Left lung (tissue), 10 donors: ENCODE data around the gene STRC. TPM values are rescaled to one million over a fixed set of nuclear protein-coding genes. Genes with fewer than 3 reads are reported as not detected.
"Not testable (repeated sequence)": the region's sequence is repeated elsewhere in the genome, so short reads cannot be mapped to it uniquely, and the experiment has no call there.

Experiments
- ATAC-seq: fragments of 200-7000 bp; cut with Tn5 transposase; one replicate; pipeline ENCODE4 v1.9.1; 2020; ENCODE audit warnings: moderate library complexity
- DNase-seq, 4 donors: peaks; one replicate each; pipeline ENCODE4 v3.0.0-alpha.2; 2013 to 2020
- H3K27ac ChIP-seq, 2 donors: fragments of 200-600 bp; sonication (generic) in 1 of 2; one replicate each; pipeline versions ENCODE4 v1.5.0 to v1.8.0; 2020 to 2021
- H3K27me3 ChIP-seq, 2 donors: fragments of 200-600 bp; sonication (generic) in 1 of 2; one replicate each; pipeline versions ENCODE4 v1.5.0 to v1.8.0; 2020 to 2021
- H3K36me3 ChIP-seq, 2 donors: fragments of 200-600 bp; sonication (generic) in 1 of 2; one replicate each; pipeline versions ENCODE4 v1.5.0 to v1.8.0; 2020 to 2021
- H3K4me1 ChIP-seq, 2 donors: fragments of 200-600 bp; one replicate each; pipeline ENCODE4 v1.8.0; 2021
- H3K4me3 ChIP-seq, 2 donors: fragments of 200-600 bp; sonication (generic) in 1 of 2; one replicate each; pipeline versions ENCODE4 v1.5.0 to v1.8.0; 2020 to 2021; ENCODE audit warnings: mild to moderate bottlenecking in 1 of 2
- H3K9me3 ChIP-seq, 2 donors: fragments of 200-600 bp; sonication (generic) in 1 of 2; one replicate each; pipeline versions ENCODE4 v1.5.0 to v1.8.0; 2020 to 2021
- intact Hi-C, 2 donors: fragments of 100-400 bp; cut with DNase I; formaldehyde crosslinking; loops; one replicate each; pipeline versions ENCODE4 v1.11.2 to v1.14.2; 2022
- polyA plus RNA-seq, 6 donors: library from polyadenylated mRNA; unstranded; fragments of 120-200 nt; gene quantifications; one replicate each; pipeline ENCODE4 v1.2.1, GENCODE V29; 2013; ENCODE audit not compliant: insufficient read length in 6 of 6
- total RNA-seq, 2 donors: library from RNA; stranded (reverse); fragmentation: NEBNext Ultra II Directional; extraction: Animal tissue kit (Norgen Biotek cat#: 25700); gene quantifications; one replicate each; pipeline ENCODE4 v1.2.1, GENCODE V29; 2021
- TF ChIP-seq, protein P1 (sequence below), 2 donors: fragments of 200-600 bp; sonication (generic) in 1 of 2; IDR thresholded peaks; one replicate each; pipeline versions ENCODE4 v1.5.0 to v1.8.0; 2021; ENCODE audit warnings: antibody characterized with exemption in 2 of 2
- donor health status: DM: no; HTN: yes; CAD: no.
- donor health status: DM: no; HTN: no; CAD: no.

The STRC gene
- total and polyA plus RNA-seq, 8 donors: 0.15 to 1.3 (median 0.73) TPM

DNA sequence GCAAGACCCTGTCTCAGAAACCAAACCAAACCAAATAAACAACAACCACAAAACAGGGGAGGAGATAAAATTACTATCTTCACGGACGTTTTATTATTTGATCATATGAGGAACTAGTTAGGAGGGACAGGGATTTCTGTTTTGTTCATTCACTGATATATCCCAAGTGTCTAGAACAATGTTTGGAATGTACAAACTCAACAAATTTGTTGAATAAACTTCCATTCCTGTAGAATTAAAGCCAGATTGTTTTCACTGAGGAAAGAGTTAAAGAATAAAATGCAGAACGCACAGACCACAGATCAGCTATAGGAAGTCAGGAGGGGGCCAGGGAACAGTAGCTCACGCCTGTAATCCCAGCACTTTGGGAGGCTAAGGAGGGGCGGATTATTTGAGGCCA lies 6.5 kb upstream of the STRC start:
- Histone ChIP-seq H3K9me3 (no peaks in the 10 kb centered on the region), H3K27me3 (peaks cover 0 to 23% of the 10 kb centered on the region in 2 donors), H3K27ac (no peak overlapping the region), H3K4me3 (no peak overlapping the region), H3K4me1 (no peaks in the 10 kb centered on the region), H3K36me3 (no peaks in the 10 kb centered on the region)
- TF ChIP-seq, protein P1, sequence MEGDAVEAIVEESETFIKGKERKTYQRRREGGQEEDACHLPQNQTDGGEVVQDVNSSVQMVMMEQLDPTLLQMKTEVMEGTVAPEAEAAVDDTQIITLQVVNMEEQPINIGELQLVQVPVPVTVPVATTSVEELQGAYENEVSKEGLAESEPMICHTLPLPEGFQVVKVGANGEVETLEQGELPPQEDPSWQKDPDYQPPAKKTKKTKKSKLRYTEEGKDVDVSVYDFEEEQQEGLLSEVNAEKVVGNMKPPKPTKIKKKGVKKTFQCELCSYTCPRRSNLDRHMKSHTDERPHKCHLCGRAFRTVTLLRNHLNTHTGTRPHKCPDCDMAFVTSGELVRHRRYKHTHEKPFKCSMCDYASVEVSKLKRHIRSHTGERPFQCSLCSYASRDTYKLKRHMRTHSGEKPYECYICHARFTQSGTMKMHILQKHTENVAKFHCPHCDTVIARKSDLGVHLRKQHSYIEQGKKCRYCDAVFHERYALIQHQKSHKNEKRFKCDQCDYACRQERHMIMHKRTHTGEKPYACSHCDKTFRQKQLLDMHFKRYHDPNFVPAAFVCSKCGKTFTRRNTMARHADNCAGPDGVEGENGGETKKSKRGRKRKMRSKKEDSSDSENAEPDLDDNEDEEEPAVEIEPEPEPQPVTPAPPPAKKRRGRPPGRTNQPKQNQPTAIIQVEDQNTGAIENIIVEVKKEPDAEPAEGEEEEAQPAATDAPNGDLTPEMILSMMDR (IDR thresholded peaks at IDR 0.05): no peak
- ATAC-seq (no peak), DNase-seq (no peak)
- intact Hi-C loops: no loop called here

DNA sequence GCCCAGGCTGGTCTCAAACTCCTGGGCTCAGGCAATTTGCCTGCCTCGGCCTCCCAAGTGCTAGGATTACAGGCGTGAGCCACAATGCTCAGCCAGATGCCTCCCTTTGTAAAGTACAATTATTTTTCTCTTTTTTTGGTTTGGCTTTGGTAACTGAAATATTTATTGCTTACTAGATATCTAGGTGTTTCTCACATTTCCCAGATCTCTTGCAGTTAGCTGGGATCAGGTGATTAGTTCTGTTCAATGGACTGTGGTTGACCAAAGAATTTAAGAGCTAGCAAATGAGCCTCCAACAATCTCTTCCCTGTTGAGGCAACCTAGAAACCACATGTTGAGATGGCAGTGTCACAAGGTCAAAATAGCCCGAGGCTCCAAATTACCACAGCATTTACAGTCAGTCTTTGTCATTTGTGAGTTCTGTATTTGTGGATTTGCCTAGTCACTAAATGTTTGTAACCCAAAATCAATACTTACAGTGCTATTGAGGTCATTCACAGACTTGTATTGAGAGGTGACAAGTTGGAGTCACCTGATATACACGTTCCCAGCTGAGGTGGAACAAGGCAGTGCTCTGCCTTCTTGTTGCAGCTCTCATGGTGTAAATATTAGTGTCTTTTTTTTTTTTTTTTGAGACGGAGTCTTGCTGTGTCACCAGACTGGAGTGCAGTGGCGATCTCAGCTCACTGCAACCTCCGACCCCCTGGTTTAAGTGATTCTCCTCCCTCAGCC lies 3.6 kb upstream of the STRC start:
- H3K4me3 ChIP-seq, H3K27ac ChIP-seq, H3K36me3 ChIP-seq, H3K9me3 ChIP-seq, H3K4me1 ChIP-seq, ATAC-seq, DNase-seq, intact Hi-C loops: not testable (repeated sequence)
- peaks cover 0 to 31% of the 10 kb centered on the region in 2 donors for H3K27me3 ChIP-seq

DNA sequence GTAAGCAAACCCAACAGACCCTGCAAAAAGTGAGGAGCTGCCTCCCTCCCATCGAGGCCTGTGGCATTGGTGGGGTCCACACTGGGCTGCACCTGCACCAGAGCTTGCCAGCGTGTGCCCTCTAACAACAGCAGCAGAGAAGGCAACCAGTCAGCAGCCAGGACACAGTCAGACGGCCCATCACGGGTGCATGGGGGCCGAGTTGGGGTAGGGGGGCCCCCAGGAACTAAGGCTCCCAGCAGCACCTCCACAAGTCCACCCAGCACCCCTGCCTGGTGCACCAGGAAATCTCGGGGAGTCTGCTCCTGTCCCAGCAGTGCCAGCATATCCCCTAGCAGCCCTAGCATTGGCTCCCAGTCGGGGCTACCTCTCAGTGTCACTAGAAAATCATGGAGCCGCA lies 850 bp downstream of the STRC start:
- DNase-seq, H3K9me3 ChIP-seq, ATAC-seq, H3K4me3 ChIP-seq, H3K4me1 ChIP-seq, intact Hi-C loops, H3K27me3 ChIP-seq, H3K36me3 ChIP-seq, H3K27ac ChIP-seq: not testable (repeated sequence)

DNA sequence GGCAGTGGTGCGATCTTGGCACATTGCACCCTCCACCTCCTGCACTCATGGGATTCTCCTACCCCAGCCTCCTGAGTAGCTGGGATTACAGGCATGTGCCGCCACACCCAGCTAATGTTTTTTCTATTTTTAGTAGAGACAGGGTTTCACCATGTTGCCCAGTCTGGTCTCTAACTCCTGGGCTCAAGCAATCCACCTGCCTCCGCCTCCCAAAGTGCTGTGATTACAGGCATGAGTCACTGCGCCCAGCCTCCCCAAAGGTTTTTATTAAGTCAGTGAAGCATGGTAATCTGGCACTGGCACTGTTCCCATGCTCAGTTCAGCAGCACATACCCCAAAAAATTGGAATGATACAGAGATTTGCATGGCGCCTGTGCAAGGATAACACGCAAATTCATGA lies 16.4 kb downstream of the STRC start:
- DNase-seq, H3K27ac ChIP-seq, H3K4me3 ChIP-seq, H3K4me1 ChIP-seq, intact Hi-C loops, H3K36me3 ChIP-seq, H3K9me3 ChIP-seq, ATAC-seq: not testable (repeated sequence)
- H3K27me3 ChIP-seq: peaks cover 0 to 16% of the 10 kb centered on the region in 2 donors

DNA sequence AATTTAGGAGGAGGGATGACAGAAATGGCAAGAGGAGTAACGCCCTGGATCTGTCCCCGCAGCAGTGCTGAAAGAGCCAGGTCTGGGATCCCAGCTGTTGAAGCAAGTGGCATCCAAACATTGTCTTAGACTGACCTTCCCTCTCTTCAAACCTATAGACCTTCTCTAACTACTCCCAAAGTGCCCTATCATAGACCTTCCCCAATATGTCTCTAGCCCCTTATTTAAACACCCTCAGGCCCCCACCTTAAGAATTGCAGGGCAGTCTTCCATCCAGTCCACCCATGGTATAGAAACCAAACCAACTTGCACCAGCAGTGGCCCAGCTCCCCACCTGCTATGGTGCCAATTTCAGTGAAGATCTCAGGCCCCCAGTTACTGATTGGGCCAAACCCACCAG lies 18.4 kb downstream of the STRC start:
- H3K27me3 ChIP-seq: peaks cover 0 to 16% of the 10 kb centered on the region in 2 donors
- H3K4me3 ChIP-seq, H3K27ac ChIP-seq, DNase-seq, intact Hi-C loops, H3K4me1 ChIP-seq, H3K36me3 ChIP-seq, H3K9me3 ChIP-seq, ATAC-seq: not testable (repeated sequence)

DNA sequence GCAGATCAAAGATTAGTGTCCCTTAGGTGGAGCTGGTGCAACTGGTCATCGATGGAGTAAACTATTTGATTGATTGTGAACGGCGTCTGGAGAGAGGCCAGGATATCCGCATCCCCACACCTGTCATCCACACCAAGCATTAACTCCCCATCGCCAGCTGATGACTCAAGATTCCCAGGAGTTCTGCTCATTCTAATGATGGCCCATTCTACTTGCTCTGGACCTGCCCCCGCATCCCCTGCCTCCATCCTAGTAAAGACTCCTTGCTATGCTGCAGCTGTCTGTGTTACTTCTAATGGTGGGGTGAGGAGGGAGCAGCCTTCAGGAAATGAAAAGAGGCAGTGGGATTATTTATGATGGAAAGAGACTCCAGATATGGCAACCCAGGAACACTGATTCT lies 19.5 kb downstream of the STRC start:
- H3K4me1 ChIP-seq, DNase-seq, H3K4me3 ChIP-seq, intact Hi-C loops, H3K36me3 ChIP-seq, ATAC-seq, H3K27ac ChIP-seq, H3K9me3 ChIP-seq: not testable (repeated sequence)
- H3K27me3 ChIP-seq: peaks cover 0 to 16% of the 10 kb centered on the region in 2 donors

DNA sequence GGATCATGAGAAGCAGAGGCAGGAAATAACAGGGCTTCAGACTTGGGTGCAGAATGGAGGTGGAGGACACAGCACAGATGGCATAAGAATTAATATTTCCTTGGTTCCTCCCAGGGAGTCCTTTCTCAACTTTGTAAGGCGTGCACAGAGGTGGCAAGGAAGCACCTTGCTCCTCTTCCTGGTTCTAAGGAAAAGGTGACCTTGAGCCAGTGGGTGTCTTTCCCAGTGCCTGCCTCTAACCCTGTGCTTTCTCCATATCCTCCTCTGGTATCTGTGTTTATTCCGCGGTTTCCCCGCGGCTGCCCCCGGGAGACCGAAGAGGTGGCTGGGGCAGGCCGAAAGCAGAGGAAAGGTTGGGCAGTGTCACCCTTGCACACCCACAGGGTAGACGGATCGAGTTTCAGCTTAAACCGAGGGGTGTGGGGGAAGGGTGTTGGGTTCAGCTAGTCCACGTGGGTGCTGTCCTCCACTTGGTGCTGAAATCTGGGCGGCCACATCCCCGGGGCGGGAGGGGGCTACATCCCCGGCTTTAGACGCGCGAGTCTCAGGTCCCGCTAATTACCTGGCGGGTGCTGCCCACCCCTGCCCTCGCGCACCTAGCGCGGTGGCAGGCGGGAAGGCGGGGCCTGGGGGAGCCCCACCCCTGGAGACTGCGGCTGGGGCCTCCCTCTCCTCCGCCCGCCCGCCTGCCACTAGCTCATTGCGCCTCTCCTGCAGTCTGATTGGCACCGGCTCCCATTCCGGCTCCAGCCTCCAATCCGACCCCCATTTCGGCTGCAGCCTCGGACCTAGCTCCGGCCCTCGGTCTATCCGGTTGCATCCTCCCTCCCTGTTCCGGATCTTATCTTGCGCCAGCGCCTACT lies 25.0 kb downstream of the STRC start, which contains the start of gene CKMT1B:
CKMT1B (plus strand) TSS at position 700 of the 863 bp plus-strand sequence. CDS start 192 bp downstream, outside the sequence.
- H3K9me3 ChIP-seq, DNase-seq, H3K27ac ChIP-seq, H3K4me3 ChIP-seq, intact Hi-C loops, H3K4me1 ChIP-seq, H3K36me3 ChIP-seq, H3K27me3 ChIP-seq: not testable (repeated sequence)
- ATAC-seq: peak; percentile 86

DNA sequence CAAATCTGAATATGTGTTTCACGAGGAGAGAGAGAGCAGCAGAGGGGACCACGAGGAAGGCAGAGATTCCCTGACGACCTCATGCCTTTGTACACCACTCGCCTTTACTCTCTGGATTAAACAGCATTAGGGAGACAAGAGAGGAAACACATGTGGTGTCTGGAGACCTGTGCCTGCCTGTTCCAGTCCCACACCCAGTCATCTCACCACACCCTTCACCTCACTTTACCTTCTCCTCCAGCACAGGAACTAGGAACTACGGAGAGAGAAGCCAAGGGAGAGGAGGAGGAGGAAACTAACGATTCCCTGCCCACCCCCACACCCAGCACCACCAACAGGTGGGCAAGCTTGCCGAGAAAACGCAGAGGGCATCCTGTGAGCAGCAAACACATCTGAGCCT lies 25.8 kb downstream of the STRC start:
- H3K4me1 ChIP-seq, H3K4me3 ChIP-seq, intact Hi-C loops, H3K27ac ChIP-seq, H3K36me3 ChIP-seq, H3K9me3 ChIP-seq, DNase-seq, H3K27me3 ChIP-seq: not testable (repeated sequence)
- peak; percentile 5 for ATAC-seq

DNA sequence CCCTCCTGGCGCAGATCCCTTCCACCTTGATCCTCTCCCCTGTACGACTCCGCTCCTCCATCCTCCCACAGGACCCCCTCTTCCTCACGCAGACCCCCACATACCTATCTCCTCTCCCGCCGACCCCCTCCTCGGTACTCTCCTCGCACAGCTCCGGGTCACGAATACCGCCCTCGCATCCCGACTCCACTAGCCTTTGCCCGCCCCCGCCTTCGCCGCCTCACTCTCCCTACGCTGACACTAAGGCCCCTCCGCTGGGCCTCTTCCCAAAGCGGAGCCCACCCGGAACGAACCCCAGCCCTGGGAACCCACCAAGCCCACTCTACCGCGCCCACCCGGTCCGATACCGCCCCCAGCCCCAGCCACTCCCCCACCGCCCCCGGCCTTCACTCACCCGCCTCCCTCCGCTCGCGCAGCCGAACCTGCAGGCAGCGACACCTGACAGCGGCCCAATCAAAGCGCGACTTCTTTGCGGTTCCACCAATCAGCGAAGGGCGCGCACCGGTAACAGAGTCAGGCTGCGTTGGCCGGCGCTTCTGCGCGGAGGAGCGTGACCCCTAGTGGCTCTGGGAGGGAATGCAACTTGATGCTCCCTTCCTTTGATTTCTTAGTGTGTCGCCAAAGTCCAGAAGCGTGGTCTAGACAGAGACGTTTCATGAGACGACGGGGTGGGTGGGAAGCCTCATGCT lies 28.7 kb downstream of the STRC start, which contains the start of gene PPIP5K1:
PPIP5K1 (minus strand) TSS at position 431 of the 689 bp plus-strand sequence. CDS start 5,704 bp downstream, outside the sequence.
- H3K4me1 ChIP-seq, H3K36me3 ChIP-seq, H3K27ac ChIP-seq, DNase-seq, H3K9me3 ChIP-seq, H3K4me3 ChIP-seq, intact Hi-C loops, H3K27me3 ChIP-seq: not testable (repeated sequence)
- ATAC-seq: peak; percentile 94

DNA sequence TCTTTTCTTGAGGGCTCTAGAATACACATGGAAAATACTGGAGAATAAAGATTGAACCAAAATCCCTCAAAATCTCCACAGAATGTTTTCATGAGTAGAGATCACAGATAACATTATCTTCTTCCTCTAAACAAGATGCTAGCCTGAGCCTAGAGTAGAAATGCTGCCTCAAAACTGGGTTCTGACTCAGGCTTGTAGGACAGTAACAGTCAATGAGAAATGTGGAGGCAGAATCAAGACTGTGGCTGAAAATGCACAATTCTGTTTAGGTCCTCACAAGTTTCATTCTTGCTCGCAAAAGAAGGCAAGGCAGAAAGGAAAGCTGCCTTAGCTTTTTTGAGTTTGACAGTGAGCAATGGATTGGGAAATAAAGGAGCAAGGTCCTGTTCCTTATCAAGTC lies 44.0 kb downstream of the STRC start:
- intact Hi-C loops: not testable (repeated sequence)

DNA sequence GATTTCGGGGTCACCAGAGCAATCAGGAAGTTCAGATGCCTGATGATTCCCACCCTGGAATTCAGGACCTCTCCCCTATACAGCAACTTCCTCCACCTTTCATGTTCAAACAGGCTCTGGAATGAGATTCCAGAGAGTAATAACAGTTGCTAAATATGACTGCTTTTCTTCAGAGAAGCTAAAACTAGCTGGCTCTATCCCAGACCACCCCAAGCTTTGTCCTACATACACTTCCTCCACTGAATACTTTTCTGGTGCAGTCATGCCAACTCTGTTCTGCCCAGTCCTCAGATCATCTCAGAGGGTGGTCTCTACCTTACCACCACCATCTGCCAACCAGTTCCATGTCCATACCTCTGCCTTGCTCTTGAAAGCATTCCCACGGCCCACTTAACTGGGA lies 52.0 kb downstream of the STRC start:
- not testable (repeated sequence) for H3K9me3 ChIP-seq

More for the DNA sequence above, 44.0 kb downstream of the STRC start:
- H3K36me3 ChIP-seq, H3K9me3 ChIP-seq, ATAC-seq, H3K4me3 ChIP-seq, H3K4me1 ChIP-seq, DNase-seq, H3K27ac ChIP-seq, H3K27me3 ChIP-seq: not testable (repeated sequence)

More for the DNA sequence above, 52.0 kb downstream of the STRC start:
- DNase-seq, H3K27ac ChIP-seq, H3K4me3 ChIP-seq, H3K36me3 ChIP-seq, intact Hi-C loops, ATAC-seq, H3K27me3 ChIP-seq, H3K4me1 ChIP-seq: not testable (repeated sequence)
